ENCODE measurements around the gene TMCC3.
"Not testable (repeated sequence)": the region's sequence is repeated elsewhere in the genome, so short reads cannot be mapped to it uniquely, and the experiment has no call there.

Gene TMCC3

GRCh38 chr12:94631058-94631457 is 19.3 kb downstream of the TMCC3 start:
- DNase-seq = no peak

- DNase-seq = no peak
These were observed 21.4 kb downstream of the TMCC3 start for GRCh38 chr12:94628819-94629472.

GRCh38 chr12:94628369-94628768 is 22.0 kb downstream of the TMCC3 start:
- DNase-seq = no peak

- DNase-seq = no peak
These were observed 24.8 kb downstream of the TMCC3 start for GRCh38 chr12:94625531-94625930.

- DNase-seq = no peak
These were observed 27.0 kb downstream of the TMCC3 start for GRCh38 chr12:94623161-94623920.

- DNase-seq = peak in 1 of 2 experiments; percentile 22
These were observed 27.9 kb downstream of the TMCC3 start for GRCh38 chr12:94622475-94622874.

- no peak for DNase-seq
These were observed 28.5 kb downstream of the TMCC3 start for GRCh38 chr12:94621662-94622359.

- no peak for DNase-seq
These were observed 29.7 kb downstream of the TMCC3 start for GRCh38 chr12:94620621-94621020.

- DNase-seq = no peak
These were observed 31.2 kb downstream of the TMCC3 start for GRCh38 chr12:94618995-94619695.

GRCh38 chr12:94617101-94617500 is 33.3 kb downstream of the TMCC3 start:
- no peak for DNase-seq

- no peak for DNase-seq
These were observed 34.1 kb downstream of the TMCC3 start for GRCh38 chr12:94616203-94616729.

- peak; percentile 14 to 59 for DNase-seq
These were observed 34.8 kb downstream of the TMCC3 start for GRCh38 chr12:94615260-94616181.

GRCh38 chr12:94614288-94614721 is 36.1 kb downstream of the TMCC3 start:
- DNase-seq = no peak

- DNase-seq = no peak
These were observed 40.4 kb downstream of the TMCC3 start for GRCh38 chr12:94609917-94610443.

- not testable (repeated sequence) for DNase-seq
These were observed 43.5 kb downstream of the TMCC3 start for GRCh38 chr12:94606810-94607209.

- no peak for DNase-seq
These were observed 46.0 kb downstream of the TMCC3 start for GRCh38 chr12:94604366-94604698.

- DNase-seq = peak in 1 of 2 experiments; percentile 9
These were observed 46.7 kb downstream of the TMCC3 start for GRCh38 chr12:94603434-94604365.

- no peak for DNase-seq
These were observed 48.3 kb downstream of the TMCC3 start for GRCh38 chr12:94602024-94602423.

GRCh38 chr12:94601307-94601706 is 49.0 kb downstream of the TMCC3 start:
- not testable (repeated sequence) for DNase-seq

GRCh38 chr12:94599189-94599588 is 51.2 kb downstream of the TMCC3 start:
- no peak for DNase-seq

All from NCI-H2081 (cell line).